LNCaP clone FGC (cell line): Measurements from ENCODE around the gene MCM9.
"Not testable (repeated sequence)": the region's sequence is repeated elsewhere in the genome, so short reads cannot be mapped to it uniquely, and the experiment has no call there.

Source experiments
- DNase-seq: peaks from one replicate; pipeline ENCODE4 v3.0.0-alpha.2; 2011; ENCODE audit warnings: low read depth
- H3K4me3 ChIP-seq: 2 replicates; pipeline ENCODE4 v1.5.1; 2011; ENCODE audit warnings: mild to moderate bottlenecking, low read depth, low read length, control low read depth
- TF ChIP-seq, protein P1 (sequence below): IDR thresholded peaks from 2 replicates; pipeline ENCODE4 v1.5.1; 2012; ENCODE audit warnings: mild to moderate bottlenecking; ENCODE audit not compliant: control insufficient read depth, insufficient read depth; ENCODE audit errors: extremely low read depth

MCM9 gene

DNA sequence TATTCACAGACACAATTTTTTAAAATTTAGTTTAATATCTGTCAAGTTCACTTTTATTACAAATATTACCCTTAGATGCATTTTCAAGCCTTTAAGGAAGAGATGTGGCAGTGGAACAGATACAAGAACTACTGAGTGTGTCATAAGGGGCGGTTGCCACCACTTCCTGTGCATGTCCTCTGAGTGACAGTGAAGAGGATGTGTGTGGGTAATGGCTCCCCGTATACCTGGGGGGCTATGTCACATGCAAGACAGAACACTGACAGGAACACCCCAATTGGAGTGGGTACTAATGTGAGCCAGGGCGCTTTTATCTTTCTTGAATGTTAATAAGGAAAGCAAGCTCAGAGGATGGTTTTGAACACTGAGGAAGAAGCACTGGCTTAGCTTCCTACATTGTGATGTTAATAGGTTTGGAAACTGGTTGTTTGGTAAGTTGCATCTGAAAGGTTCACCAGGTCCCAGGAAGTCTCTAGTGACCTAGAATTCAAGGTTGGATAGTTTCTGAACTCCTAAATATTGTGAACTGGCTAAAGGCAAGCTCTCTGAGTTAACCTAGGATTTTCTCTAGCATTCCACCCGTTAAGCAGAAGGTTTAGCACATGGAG lies 124.4 kb downstream of the MCM9 start:
- no peak overlapping the region for H3K4me3 ChIP-seq
- DNase-seq = no peak
- TF ChIP-seq, protein P1, sequence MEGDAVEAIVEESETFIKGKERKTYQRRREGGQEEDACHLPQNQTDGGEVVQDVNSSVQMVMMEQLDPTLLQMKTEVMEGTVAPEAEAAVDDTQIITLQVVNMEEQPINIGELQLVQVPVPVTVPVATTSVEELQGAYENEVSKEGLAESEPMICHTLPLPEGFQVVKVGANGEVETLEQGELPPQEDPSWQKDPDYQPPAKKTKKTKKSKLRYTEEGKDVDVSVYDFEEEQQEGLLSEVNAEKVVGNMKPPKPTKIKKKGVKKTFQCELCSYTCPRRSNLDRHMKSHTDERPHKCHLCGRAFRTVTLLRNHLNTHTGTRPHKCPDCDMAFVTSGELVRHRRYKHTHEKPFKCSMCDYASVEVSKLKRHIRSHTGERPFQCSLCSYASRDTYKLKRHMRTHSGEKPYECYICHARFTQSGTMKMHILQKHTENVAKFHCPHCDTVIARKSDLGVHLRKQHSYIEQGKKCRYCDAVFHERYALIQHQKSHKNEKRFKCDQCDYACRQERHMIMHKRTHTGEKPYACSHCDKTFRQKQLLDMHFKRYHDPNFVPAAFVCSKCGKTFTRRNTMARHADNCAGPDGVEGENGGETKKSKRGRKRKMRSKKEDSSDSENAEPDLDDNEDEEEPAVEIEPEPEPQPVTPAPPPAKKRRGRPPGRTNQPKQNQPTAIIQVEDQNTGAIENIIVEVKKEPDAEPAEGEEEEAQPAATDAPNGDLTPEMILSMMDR = no peak

DNA sequence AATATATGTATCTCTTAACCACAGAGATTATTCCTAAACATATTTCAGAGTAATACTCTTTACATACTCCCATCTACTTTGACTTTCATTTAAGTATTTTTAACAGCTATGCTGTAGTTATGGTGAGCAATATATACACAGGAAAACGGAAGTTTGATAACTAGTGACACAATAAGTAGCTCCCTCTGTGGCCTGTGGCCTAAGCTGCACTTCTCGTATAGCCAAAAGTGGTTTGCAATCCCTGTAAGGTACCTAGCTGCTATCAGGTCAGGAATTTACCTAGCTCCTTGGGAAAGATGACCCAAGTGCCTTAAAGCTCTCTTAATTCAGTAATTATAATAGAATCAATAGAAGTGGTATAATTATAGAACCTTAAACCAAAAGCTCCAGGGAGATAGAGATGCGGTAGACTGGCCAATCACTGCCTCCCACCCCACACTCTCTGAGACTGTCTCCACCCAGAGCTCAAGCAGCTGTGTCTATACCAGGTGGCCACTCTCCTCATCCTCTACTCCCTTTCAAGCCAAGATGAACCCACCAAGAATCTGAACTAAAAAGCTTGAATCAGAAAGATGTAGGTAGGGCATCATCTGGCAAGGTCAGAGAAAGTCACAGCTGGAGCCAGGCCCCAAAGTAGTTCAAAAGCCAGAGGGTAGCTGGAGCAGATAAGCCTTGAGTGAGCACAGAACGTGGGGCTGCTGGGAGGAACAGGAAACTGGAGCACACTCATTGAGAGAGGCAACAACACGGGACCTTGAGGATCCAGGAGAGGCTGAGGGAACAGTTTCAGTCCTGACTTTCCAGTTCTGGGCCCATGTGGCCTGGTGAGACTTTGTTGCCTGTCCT lies 125.9 kb downstream of the MCM9 start:
- DNase-seq = no peak
- H3K4me3 ChIP-seq = no peak overlapping the region
- TF ChIP-seq, protein P1 = no peak

DNA sequence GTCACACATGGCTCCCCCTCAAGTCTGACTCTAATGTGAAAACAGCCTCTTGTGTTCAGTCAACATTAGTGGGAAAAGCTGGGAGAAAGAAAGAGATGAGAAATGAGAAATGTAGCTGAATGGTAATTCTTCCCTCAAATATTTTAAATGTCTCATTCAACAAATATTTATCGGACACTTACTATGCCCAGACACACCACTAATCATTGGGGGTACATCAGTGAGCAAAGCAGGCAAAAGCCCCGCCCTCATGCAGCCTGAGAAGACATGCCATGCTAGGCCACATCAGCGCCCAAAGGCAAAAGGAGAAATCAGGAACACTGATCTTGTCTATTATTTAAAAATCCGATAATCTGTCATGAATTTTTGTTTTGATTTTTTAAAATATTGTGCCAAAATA lies 130.9 kb downstream of the MCM9 start:
- no peak overlapping the region for H3K4me3 ChIP-seq
- TF ChIP-seq, protein P1 = no peak
- DNase-seq = no peak

DNA sequence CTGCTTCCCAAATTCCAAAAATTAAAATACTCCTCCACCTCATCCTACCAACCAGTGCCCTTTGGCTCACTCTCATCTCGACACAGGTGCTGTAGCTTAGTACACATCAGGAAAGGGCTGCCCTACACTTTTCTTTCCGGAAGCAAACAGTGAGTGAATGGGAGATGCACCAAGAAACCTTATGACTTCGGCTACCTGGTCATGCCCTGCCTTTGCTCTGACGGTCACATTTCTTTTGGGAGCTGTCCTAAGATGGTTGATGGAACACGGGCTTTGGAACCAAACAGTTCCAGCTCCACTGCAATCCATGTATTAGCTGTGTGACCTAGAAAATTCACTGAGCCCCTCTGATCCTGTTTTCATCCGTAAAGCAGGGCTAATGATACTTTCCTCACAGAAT lies 133.7 kb downstream of the MCM9 start:
- TF ChIP-seq, protein P1 = no peak
- no peak overlapping the region for H3K4me3 ChIP-seq
- DNase-seq = no peak

DNA sequence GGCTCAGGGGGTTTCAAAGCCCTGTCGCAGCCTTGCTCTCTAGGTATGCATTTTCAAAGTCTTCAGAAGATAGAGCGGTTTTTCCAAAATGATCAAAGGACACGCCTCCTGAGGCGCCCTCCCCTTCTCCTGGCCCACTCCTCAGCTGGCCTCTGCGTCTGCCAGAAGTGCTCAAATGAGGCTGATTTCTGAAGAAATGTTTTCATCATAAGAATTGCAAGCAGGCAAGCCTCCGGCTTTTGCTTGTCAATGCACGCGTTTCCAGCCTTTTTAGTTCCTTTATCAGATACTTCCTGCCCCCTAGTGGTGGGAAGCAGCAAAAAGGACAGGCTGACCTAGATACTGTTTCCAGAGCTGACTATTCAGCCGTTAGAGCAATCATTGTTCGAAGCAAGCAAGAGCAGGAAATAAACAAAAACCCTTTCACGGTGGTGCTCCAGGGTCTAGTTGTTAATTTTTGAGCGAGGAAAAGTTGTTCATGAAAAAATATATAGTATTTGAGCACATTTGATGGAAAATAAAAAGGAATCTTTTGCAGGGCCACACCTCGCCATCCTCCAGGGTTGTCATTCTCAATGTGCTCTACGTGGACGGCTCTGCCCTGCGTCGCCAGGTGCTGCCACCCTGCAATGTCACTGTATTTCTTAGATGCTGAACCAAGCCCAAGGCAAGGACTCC lies 134.4 kb downstream of the MCM9 start:
- TF ChIP-seq, protein P1 = peak; percentile 91
- peak; percentile 50 for DNase-seq
- no peak overlapping the region for H3K4me3 ChIP-seq

DNA sequence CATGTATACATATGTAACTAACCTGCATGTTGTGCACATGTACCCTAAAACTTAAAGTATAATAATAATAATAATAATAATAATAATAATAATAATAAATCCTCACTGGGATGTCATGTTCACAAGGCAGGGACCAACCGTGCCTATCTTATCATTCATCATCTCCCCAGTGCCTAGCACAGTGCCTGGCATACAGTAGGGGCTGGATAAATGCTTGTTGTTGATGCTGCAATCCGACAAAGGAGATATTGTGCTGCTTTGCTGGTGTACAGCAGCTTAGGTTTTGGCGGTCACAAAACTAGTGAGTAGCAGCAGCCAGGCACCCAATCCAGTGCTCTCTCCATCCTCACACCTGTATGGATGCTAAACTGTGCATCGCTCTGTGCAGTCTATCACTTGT lies 135.1 kb downstream of the MCM9 start:
- TF ChIP-seq, protein P1 = no peak
- H3K4me3 ChIP-seq = no peak overlapping the region
- no peak for DNase-seq

DNA sequence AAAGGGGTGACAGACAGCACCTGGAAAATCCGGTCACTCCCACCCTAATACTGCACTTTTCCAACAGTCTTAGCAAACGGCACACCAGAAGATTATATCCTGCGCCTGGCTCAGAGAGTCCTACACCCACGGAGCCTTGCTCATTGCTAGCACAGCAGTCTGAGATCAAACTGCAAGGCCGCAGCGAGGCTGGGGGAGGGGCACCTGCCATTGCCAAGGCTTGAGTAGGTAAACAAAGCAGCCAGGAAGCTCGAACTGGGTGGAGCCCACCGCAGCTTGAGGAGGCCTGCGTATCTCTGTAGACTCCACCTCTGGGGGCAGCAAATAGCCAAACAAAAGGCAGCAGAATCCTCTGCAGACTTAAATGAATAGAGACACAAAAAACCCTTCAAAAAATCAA lies 138.4 kb downstream of the MCM9 start:
- not testable (repeated sequence) for H3K4me3 ChIP-seq, DNase-seq
